Measurements from ENCODE around the gene AUTS2.

DNA sequence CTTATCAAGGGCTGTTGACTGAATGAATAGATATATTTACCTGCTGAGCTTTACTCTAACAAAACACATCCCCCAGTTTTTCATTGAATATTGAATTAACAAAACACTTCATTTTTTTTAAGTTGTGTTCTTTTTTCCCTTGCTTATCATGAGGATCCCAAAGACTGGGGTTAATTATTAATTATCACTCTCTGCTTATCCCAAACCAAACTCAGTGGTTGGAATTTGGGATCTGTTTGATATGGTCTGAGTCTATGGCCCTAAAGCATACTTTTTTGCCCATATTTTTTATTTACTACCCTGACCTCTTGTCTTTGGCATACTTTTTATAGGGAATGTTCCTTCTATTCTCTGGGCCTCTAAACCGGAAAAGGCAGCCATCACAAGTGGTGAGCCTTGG is 836.5 kb downstream of the AUTS2 start:
- TF ChIP-seq KLF1 (tag; IDR thresholded peaks at IDR 0.05) = no peak
- no peak for TF ChIP-seq NBN (IDR thresholded peaks at IDR 0.05; ENCODE audit: low read depth)
